Measurements from ENCODE around the gene HOXC10. TPM values are rescaled to one million over a fixed set of nuclear protein-coding genes. Genes with fewer than 3 reads are reported as not detected.

The HOXC10 gene
- total RNA-seq, 1 donor from 2014 or later, result not detected

- Mint-ChIP-seq H3K27ac (ENCODE audit: unreplicated experiment) (no peak overlapping the region), H3K9me3 (ENCODE audit: unreplicated experiment) (peaks cover 3% of the 10 kb centered on the region), H3K4me3 (ENCODE audit: unreplicated experiment) (no peak overlapping the region), H3K27me3 (ENCODE audit: unreplicated experiment) (peaks cover 40% of the 10 kb centered on the region), H3K36me3 (ENCODE audit: unreplicated experiment) (no peaks in the 10 kb centered on the region), H3K4me1 (ENCODE audit: low read depth, unreplicated experiment) (no peaks in the 10 kb centered on the region)
- no peak for TF ChIP-seq CTCF (IDR thresholded peaks at IDR 0.05; ENCODE audit: partially characterized antibody, unreplicated experiment)
- no peak for DNase-seq
Observed at GRCh38 chr12:53951577-53952334, 33.2 kb upstream of the HOXC10 start.

- H3K4me3 Mint-ChIP-seq (ENCODE audit: unreplicated experiment), result no peak overlapping the region
- H3K27ac Mint-ChIP-seq (ENCODE audit: unreplicated experiment), result no peak overlapping the region
- DNase-seq, result no peak
- H3K36me3 Mint-ChIP-seq (ENCODE audit: unreplicated experiment), result no peaks in the 10 kb centered on the region
- peaks cover 3% of the 10 kb centered on the region for H3K9me3 Mint-ChIP-seq (ENCODE audit: unreplicated experiment)
- H3K4me1 Mint-ChIP-seq (ENCODE audit: low read depth, unreplicated experiment), result no peaks in the 10 kb centered on the region
- peaks cover 42% of the 10 kb centered on the region for H3K27me3 Mint-ChIP-seq (ENCODE audit: unreplicated experiment)
- TF ChIP-seq CTCF (IDR thresholded peaks at IDR 0.05; ENCODE audit: partially characterized antibody, unreplicated experiment), result no peak
Observed at GRCh38 chr12:53952335-53952694, 32.6 kb upstream of the HOXC10 start.

GRCh38 chr12:53952871-53953734, 31.8 kb upstream of the HOXC10 start:
- Mint-ChIP-seq H3K9me3 (ENCODE audit: unreplicated experiment) (peaks cover 3% of the 10 kb centered on the region), H3K4me3 (ENCODE audit: unreplicated experiment) (no peak overlapping the region), H3K36me3 (ENCODE audit: unreplicated experiment) (no peaks in the 10 kb centered on the region), H3K27me3 (ENCODE audit: unreplicated experiment) (peaks cover 46% of the 10 kb centered on the region), H3K27ac (ENCODE audit: unreplicated experiment) (no peak overlapping the region), H3K4me1 (ENCODE audit: low read depth, unreplicated experiment) (no peaks in the 10 kb centered on the region)
- no peak for TF ChIP-seq CTCF (IDR thresholded peaks at IDR 0.05; ENCODE audit: partially characterized antibody, unreplicated experiment)
- DNase-seq, result no peak

- no peak for TF ChIP-seq CTCF (IDR thresholded peaks at IDR 0.05; ENCODE audit: partially characterized antibody, unreplicated experiment)
- Mint-ChIP-seq H3K4me3 (ENCODE audit: unreplicated experiment) (no peak overlapping the region), H3K27me3 (ENCODE audit: unreplicated experiment) (peaks cover 50% of the 10 kb centered on the region), H3K36me3 (ENCODE audit: unreplicated experiment) (no peaks in the 10 kb centered on the region), H3K9me3 (ENCODE audit: unreplicated experiment) (peaks cover 3% of the 10 kb centered on the region), H3K4me1 (ENCODE audit: low read depth, unreplicated experiment) (no peaks in the 10 kb centered on the region), H3K27ac (ENCODE audit: unreplicated experiment) (no peak overlapping the region)
- no peak for DNase-seq
Observed at GRCh38 chr12:53953831-53954693, 30.9 kb upstream of the HOXC10 start.

All from glutamatergic neuron (in vitro differentiated cells).